Vein endothelial cell (primary cell): Measurements from ENCODE around the gene USP53. TPM values are rescaled to one million over a fixed set of nuclear protein-coding genes. Genes with fewer than 3 reads are reported as not detected.

Experiments used
- total RNA-seq: library from RNA; depleted of rRNA; stranded (reverse); fragments of >200 nt; gene quantifications from 2 replicates; pipeline ENCODE4 v1.2.3, GENCODE V29; 2012

Gene USP53
- 22.9 and 27.0 TPM in 2 replicates for total RNA-seq

GRCh38 chr4:119212234-119212963 is at the start of gene USP53:
USP53 (plus strand) TSS chr4:119212713; CDS start chr4:119239760, 27,047 bp downstream.

DNA sequence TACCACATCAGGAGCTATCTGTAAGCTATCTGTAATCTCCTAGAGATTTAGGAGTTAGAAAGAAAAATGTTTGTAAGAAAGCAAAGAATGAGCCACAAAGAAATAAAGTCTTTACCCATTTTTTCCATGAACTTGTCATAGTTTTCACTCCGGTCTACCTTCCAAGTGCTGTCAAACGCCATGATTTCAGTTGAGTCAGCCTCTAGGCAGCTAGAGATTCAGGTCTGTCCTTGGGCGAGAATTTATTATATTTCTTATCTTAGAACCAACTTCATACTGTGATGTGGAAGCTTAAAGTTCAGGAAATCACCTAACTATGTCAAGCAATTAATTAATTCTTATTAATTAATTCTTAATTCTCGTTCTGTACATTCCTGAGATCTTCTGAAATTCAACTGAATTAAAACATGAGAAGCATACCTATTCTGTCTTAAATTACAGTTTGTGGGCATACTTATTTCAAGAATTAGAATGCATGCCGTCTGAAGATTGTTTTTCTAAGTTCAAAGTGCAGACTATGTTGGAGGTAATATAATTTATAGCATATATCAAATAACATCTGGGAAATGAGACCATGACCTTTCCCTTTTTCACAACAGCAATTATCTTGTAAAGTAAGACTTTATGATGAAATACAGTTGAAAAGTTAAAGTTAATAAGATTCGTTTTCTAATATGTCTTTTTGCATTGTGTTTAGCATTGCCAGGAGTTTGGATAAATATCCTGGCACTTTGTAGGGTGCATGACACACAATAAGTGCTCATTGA is 109.6 kb downstream of the USP53 start, which contains the start of gene FABP2:
Gene FABP2, minus strand, starts transcription at position 218 of the 767 bp plus-strand sequence. Its CDS starts 36 bp downstream, at position 182.

Other genes with a start within 250 kb of the USP53 start
- gene MYOZ2, start 76.9 kb upstream of the USP53 start, total RNA-seq, result not detected in 2 replicates
- not detected in 2 replicates for gene FABP2, start 109.4 kb downstream of the USP53 start, total RNA-seq